ENCODE data around the gene NDRG2.

NDRG2 gene

GRCh38 chr14:21024585-21025370 is at the start of gene NDRG2:
Gene NDRG2, minus strand, starts transcription at chr14:21025061. Its CDS starts 1,746 bp downstream, at chr14:21023315.
- peak; percentile 66 for DNase-seq

- DNase-seq = no peak
Measured at GRCh38 chr14:21073921-21074320, 49.1 kb upstream of the NDRG2 start.

DNA sequence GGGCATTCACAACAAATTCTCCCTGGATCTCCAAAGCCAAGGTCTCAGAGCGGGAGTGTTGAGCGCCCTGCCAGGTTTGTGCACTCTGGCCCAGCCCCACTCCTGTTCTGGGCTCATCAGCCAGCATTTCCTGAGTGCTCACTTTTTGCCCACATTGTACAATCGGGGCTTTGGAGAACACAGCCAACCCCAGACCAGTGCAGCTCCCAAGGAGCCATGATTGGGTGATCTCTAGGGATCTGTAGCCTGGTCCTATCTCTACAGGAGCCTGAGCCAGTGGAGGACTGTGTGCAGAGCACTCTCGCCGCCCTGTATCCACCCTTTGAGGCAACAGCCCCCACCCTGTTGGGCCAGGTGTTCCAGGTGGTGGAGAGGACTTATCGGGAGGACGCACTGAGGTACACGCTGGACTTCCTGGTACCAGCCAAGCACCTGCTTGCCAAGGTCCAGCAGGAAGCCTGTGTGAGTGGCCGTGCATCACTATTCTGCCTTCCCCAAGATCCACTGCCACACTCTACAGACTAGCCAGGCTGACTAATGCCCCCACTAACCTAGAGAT is 48.0 kb upstream of the NDRG2 start:
- DNase-seq = no peak

GRCh38 chr14:21072031-21072473 is 47.2 kb upstream of the NDRG2 start:
- no peak for DNase-seq

DNA sequence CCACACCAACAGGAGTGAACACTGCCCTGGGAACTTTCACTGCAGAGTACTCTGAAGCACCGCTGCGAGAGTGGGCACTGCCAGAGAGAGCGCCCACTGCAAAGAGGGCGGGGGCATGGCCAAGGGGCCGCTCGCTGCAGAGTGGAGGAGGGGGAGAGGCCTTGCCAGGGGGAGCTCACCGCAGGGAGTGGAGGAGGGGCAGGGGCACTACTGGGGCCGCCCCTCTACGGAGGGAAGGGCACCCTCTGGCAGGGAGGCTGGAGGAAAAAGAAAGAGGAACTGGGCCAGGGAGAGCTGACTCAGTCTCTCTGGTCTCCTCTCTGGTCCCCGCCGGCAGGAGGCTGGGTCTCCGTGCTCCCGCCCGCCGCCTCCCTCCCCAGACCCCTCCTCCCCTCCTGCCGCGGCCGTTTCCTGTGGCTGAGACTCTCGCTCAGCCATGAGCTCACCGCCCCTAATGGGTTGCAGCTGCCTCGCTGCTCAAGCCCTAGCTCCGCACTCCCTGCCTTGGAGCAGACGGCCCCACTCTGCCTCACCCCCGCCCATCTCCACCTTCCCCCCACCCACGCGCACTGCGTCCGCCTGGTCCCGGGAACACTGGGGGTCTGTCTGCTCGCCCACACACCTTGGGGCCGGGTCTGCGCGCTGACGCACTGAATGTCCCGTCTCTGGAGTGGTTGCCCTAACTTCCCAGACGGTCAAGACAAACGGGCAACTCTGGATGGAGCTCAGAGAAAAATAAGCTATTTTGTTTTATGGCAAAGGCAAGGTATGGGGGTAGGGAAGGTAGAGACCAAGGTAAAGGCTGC is 46.6 kb upstream of the NDRG2 start:
- DNase-seq = peak; percentile 60

GRCh38 chr14:21070610-21071224 is 45.9 kb upstream of the NDRG2 start:
- DNase-seq = no peak

GRCh38 chr14:21070083-21070609 is 45.3 kb upstream of the NDRG2 start, which contains the start of gene ARHGEF40:
Gene ARHGEF40, plus strand, starts transcription at chr14:21070304. Its CDS starts 93 bp downstream, at chr14:21070397.
- peak; percentile 30 for DNase-seq

DNA sequence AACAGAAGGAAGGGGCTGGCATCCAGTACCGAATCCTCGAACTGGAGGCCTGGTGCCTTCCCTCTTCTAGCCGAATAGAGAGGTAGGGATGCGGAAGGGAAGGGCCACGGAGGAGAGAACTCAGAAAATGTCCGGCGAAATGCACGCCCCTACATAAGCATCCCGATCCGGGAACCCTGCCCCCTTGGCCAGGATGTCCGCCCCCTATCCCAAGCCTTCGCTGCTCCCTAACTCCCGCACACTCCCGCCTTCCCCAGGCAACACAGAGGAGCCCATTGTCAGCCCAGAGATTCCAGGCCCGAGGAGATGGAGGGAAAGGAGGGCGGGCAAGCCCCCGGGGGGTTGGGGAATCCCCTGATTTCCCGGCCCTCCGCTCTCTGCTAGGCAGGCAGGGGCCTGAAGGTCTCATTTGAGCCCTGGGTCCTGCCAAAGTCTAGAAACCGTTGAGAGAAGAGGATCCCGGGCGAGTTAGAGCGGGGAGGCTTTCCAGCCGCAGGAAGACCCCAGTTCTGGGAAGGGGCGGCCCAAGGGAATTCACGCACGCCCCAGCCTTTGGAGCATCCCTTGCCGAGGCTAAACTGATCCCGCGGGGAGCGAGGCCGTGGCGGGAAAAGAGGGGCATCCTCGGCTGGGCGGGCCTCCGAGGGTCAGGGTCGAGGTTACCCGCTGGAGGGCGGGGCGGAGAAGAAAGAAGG is 44.7 kb upstream of the NDRG2 start:
- DNase-seq = no peak

DNA sequence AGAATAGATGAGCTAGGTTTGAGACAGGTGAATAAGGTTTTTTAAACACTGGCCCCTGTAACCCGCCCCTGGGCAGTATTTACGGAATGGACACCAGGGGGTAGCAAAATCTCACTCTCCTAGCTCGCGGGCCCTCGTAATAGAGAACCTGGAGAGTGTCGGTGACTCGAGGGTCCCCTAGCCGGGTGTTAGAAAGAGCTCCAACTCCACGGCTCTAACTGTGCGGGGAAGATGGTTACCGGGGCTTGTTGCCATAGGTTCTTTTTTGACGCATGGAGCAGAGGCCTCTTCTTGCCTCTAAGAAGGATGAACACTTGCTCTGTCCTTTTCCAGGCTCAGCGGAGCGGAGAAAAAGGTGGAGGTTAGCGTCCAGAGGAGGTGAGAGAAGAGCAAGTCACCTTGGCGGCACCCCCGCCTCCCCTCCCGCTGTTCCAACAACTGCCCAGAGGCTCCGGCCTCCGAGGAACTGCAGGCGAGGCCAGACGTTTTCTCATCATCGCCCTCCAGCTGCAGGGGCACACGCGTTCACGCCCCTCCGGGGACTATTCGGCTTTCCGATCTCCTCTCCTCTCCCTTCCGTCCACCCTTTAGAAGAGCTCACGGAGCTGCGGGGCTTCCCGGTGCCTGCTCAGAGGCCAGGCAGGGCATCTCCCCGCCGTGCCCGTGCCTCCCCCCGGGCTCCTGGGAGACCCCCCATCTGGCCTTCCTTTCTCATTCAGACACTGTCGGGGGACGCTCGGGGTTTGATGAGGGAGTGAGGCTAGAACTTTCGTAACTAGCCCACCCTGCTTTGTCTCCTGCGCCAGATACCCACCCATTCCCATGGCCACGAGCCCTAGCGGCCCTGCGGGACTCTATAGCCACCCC is 43.9 kb upstream of the NDRG2 start:
- peak; percentile 54 for DNase-seq

- no peak for DNase-seq
Measured at GRCh38 chr14:21066882-21067502, 42.1 kb upstream of the NDRG2 start.

- no peak for DNase-seq
Measured at GRCh38 chr14:21063479-21063878, 38.6 kb upstream of the NDRG2 start.

DNA sequence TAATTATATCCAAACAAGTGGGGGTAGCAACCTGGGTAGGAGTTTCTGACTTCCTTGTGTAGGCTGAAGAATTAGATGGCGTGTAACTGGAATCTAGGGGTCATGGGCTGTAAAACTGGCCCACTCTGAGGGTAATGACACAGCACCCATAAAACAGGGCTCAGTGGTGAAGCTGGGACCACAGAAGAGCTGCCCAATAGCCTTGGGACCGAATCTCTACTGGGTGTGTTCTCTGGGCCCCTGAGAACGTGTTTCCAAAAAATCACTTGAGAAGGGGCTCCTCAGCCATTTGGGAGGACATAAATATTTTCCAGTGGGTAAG is 36.4 kb upstream of the NDRG2 start:
- DNase-seq = no peak

DNA sequence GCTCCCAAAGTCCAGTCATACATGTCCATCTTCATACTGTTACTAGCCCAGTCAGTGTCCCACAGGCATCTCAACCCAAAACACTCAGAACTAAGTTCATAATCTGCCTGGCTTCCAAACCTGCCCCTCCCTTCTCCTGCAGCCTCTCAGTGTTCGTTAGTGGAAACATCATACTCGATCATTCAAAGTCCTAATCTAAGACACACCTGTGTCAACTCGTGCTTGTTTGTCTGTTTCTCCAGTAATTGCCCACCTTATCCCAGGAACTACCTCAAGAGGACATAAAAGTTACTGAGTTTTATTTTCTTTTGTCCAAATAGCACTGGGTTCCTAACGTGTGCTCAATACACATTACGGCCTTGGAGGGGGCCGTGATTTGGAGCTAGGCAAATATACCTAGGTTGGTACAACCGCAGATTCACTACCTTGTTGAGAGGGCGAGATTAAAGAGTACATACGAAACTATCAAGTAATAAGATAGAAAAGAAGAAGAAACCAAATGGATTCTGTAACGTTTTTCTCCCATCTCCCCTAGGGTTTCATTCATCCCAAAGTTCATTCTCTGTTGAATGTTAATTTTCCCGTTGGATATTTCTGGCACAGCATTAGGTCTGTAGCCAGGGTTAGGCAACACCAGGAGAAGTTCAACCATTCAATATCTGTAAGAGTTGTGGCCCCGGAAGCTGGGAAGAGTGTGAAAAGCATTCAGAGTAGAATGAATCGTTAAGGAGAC is 35.9 kb upstream of the NDRG2 start:
- DNase-seq = no peak

GRCh38 chr14:21059842-21060613 is 35.2 kb upstream of the NDRG2 start:
- no peak for DNase-seq

DNA sequence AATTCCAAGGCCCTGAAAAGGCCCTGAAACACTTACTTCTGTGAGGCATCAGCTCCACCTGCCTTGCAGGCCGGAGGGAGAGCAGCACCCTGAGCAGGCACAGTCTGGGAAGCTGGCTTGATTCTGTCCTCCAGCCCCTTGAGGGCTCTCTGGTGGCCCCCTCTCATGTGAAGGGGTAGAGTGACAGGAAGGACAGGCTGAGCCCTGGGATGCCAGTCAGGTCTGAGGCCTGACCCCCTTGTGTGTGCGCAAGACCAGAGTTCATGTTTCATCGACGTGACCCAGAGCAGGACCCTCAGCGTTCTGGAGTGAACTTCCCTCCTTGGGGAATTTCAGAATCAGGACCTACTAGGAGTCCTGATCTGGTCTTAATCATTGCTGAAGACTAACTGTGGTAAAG is 34.0 kb upstream of the NDRG2 start:
- DNase-seq = no peak

DNA sequence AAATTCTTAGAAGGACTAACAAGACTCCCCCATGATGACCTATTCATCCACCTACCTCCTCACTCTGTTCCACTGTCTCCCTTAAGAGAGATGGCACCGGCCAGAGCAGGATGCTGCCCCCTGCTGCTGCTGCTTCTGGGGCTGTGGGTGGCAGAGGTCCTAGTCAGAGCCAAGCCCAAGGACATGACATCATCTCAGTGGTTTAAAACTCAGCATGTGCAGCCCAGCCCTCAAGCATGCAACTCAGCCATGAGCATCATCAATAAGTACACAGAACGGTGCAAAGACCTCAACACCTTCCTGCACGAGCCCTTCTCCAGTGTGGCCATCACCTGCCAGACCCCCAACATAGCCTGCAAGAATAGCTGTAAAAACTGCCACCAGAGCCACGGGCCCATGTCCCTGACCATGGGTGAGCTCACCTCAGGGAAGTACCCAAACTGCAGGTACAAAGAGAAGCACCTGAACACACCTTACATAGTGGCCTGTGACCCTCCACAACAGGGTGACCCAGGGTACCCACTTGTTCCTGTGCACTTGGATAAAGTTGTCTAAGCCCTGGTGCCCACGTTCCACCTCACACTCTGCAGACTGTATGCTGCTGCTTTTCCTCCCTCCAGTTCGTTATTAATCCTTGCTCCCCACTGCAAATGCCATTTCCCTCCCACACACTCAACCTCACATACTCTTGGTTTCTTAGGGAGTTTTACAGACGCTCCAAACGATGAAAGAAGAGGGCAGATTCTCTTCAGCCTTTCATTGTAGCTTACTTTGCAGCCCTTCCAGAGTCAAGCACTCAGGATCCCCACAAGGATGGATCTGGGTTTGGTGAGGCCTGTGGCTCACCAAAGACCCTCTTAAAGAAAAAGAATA is 33.2 kb upstream of the NDRG2 start, which contains the start of gene RNASE8:
Gene RNASE8, plus strand, starts transcription at position 20 of the 873 bp plus-strand sequence. Its CDS starts 71 bp downstream, at position 91.
- DNase-seq = no peak

- no peak for DNase-seq
Measured at GRCh38 chr14:21056520-21057163, 31.8 kb upstream of the NDRG2 start.

Measured in activated CD4-positive, alpha-beta T cell treated with anti-CD3 and anti-CD28 coated beads for 48 hours (primary cell).